ENCODE data around the gene SMYD3. TPM values are rescaled to one million over a fixed set of nuclear protein-coding genes. Genes with fewer than 3 reads are reported as not detected.
A peak's percentile ranks its signal among the peaks of the same experiment; 100 is the strongest.
"Not testable (repeated sequence)": the region's sequence is repeated elsewhere in the genome, so short reads cannot be mapped to it uniquely, and the experiment has no call there.

The SMYD3 gene
- total and polyA plus RNA-seq, 9 donors: 8.0 to 13.9 (median 9.6) TPM

GRCh38 chr1:246071981-246072380 lies 435.1 kb downstream of the SMYD3 start:
- H3K27ac ChIP-seq (ENCODE audit: low read length); H3K27me3 ChIP-seq (ENCODE audit: control insufficient read depth, insufficient read depth, low read length); H3K4me1 ChIP-seq (ENCODE audit: control insufficient read depth, insufficient read depth, low read length); H3K9me3 ChIP-seq (replicated peaks; ENCODE audit: control insufficient read depth, low read depth, low read length); H3K4me3 ChIP-seq (ENCODE audit: low read length); H3K36me3 ChIP-seq (ENCODE audit: control insufficient read depth, insufficient read depth, low read length); DNase-seq: not testable (repeated sequence)
- 31% methylated on average over 8 of the region's 15 CpGs for WGBS (ENCODE audit: insufficient coverage)

- not testable (repeated sequence) for H3K4me1 ChIP-seq (ENCODE audit: control insufficient read depth, insufficient read depth, low read length); H3K36me3 ChIP-seq (ENCODE audit: control insufficient read depth, insufficient read depth, low read length); H3K27ac ChIP-seq (ENCODE audit: low read length); H3K9me3 ChIP-seq (replicated peaks; ENCODE audit: control insufficient read depth, low read depth, low read length); H3K27me3 ChIP-seq (ENCODE audit: control insufficient read depth, insufficient read depth, low read length); H3K4me3 ChIP-seq (ENCODE audit: low read length)
- WGBS (ENCODE audit: insufficient coverage): 43% methylated on average over 7 of the region's 11 CpGs
- peak; percentile 13 for DNase-seq
Measured at GRCh38 chr1:246071561-246071960, 435.5 kb downstream of the SMYD3 start.

- DNase-seq: no peak
- H3K9me3 ChIP-seq (replicated peaks; ENCODE audit: control insufficient read depth, low read depth, low read length): no peaks in the 10 kb centered on the region
Measured at GRCh38 chr1:246069581-246069980, 437.5 kb downstream of the SMYD3 start.

GRCh38 chr1:246068619-246069509 lies 438.2 kb downstream of the SMYD3 start:
- H3K36me3 ChIP-seq (ENCODE audit: control insufficient read depth, insufficient read depth, low read length): no peaks in the 10 kb centered on the region
- H3K4me1 ChIP-seq (ENCODE audit: control insufficient read depth, insufficient read depth, low read length): no peaks in the 10 kb centered on the region
- no peaks in the 10 kb centered on the region for H3K27me3 ChIP-seq (ENCODE audit: control insufficient read depth, insufficient read depth, low read length)
- H3K9me3 ChIP-seq (replicated peaks; ENCODE audit: control insufficient read depth, low read depth, low read length): no peaks in the 10 kb centered on the region
- no peak for DNase-seq
- no peak overlapping the region for H3K27ac ChIP-seq (ENCODE audit: low read length)
- H3K4me3 ChIP-seq (ENCODE audit: low read length): no peak overlapping the region
- 90% methylated on average over 2 of the region's 7 CpGs for WGBS (ENCODE audit: insufficient coverage)

More at GRCh38 chr1:246069581-246069980, 437.5 kb downstream of the SMYD3 start:
- Histone ChIP-seq H3K4me1 (ENCODE audit: control insufficient read depth, insufficient read depth, low read length) (no peaks in the 10 kb centered on the region), H3K27me3 (ENCODE audit: control insufficient read depth, insufficient read depth, low read length) (no peaks in the 10 kb centered on the region), H3K27ac (ENCODE audit: low read length) (no peak overlapping the region), H3K4me3 (ENCODE audit: low read length) (no peak overlapping the region), H3K36me3 (ENCODE audit: control insufficient read depth, insufficient read depth, low read length) (no peaks in the 10 kb centered on the region)
- WGBS (ENCODE audit: insufficient coverage): no CpG with 5 or more reads among the region's 6 CpGs

GRCh38 chr1:246068217-246068512 lies 438.9 kb downstream of the SMYD3 start:
- no peak overlapping the region for H3K4me3 ChIP-seq (ENCODE audit: low read length)
- no CpG with 5 or more reads among the region's 3 CpGs for WGBS (ENCODE audit: insufficient coverage)
- no peak for DNase-seq
- H3K9me3 ChIP-seq (replicated peaks; ENCODE audit: control insufficient read depth, low read depth, low read length): no peaks in the 10 kb centered on the region
- H3K27me3 ChIP-seq (ENCODE audit: control insufficient read depth, insufficient read depth, low read length): no peaks in the 10 kb centered on the region
- no peaks in the 10 kb centered on the region for H3K36me3 ChIP-seq (ENCODE audit: control insufficient read depth, insufficient read depth, low read length)
- no peak overlapping the region for H3K27ac ChIP-seq (ENCODE audit: low read length)
- H3K4me1 ChIP-seq (ENCODE audit: control insufficient read depth, insufficient read depth, low read length): no peaks in the 10 kb centered on the region

GRCh38 chr1:246067432-246068216 lies 439.5 kb downstream of the SMYD3 start:
- 36% methylated on average over 9 of the region's 18 CpGs for WGBS (ENCODE audit: insufficient coverage)
- no peaks in the 10 kb centered on the region for H3K27me3 ChIP-seq (ENCODE audit: control insufficient read depth, insufficient read depth, low read length)
- H3K27ac ChIP-seq (ENCODE audit: low read length): no peak overlapping the region
- H3K4me3 ChIP-seq (ENCODE audit: low read length): no peak overlapping the region
- H3K36me3 ChIP-seq (ENCODE audit: control insufficient read depth, insufficient read depth, low read length): no peaks in the 10 kb centered on the region
- H3K9me3 ChIP-seq (replicated peaks; ENCODE audit: control insufficient read depth, low read depth, low read length): no peaks in the 10 kb centered on the region
- peak; percentile 44 for DNase-seq
- no peaks in the 10 kb centered on the region for H3K4me1 ChIP-seq (ENCODE audit: control insufficient read depth, insufficient read depth, low read length)

GRCh38 chr1:246066573-246066972 lies 440.5 kb downstream of the SMYD3 start:
- no peaks in the 10 kb centered on the region for H3K27me3 ChIP-seq (ENCODE audit: control insufficient read depth, insufficient read depth, low read length)
- no peaks in the 10 kb centered on the region for H3K36me3 ChIP-seq (ENCODE audit: control insufficient read depth, insufficient read depth, low read length)
- H3K27ac ChIP-seq (ENCODE audit: low read length): no peak overlapping the region
- no CpG with 5 or more reads among the region's 3 CpGs for WGBS (ENCODE audit: insufficient coverage)
- no peaks in the 10 kb centered on the region for H3K9me3 ChIP-seq (replicated peaks; ENCODE audit: control insufficient read depth, low read depth, low read length)
- H3K4me1 ChIP-seq (ENCODE audit: control insufficient read depth, insufficient read depth, low read length): no peaks in the 10 kb centered on the region
- H3K4me3 ChIP-seq (ENCODE audit: low read length): no peak overlapping the region
- no peak for DNase-seq

GRCh38 chr1:246065592-246065991 lies 441.5 kb downstream of the SMYD3 start:
- no peaks in the 10 kb centered on the region for H3K4me1 ChIP-seq (ENCODE audit: control insufficient read depth, insufficient read depth, low read length)
- H3K27ac ChIP-seq (ENCODE audit: low read length): no peak overlapping the region
- H3K27me3 ChIP-seq (ENCODE audit: control insufficient read depth, insufficient read depth, low read length): no peaks in the 10 kb centered on the region
- H3K9me3 ChIP-seq (replicated peaks; ENCODE audit: control insufficient read depth, low read depth, low read length): no peaks in the 10 kb centered on the region
- DNase-seq: no peak
- no CpG with 5 or more reads among the region's 3 CpGs for WGBS (ENCODE audit: insufficient coverage)
- no peaks in the 10 kb centered on the region for H3K36me3 ChIP-seq (ENCODE audit: control insufficient read depth, insufficient read depth, low read length)
- H3K4me3 ChIP-seq (ENCODE audit: low read length): no peak overlapping the region

- no peaks in the 10 kb centered on the region for H3K36me3 ChIP-seq (ENCODE audit: control insufficient read depth, insufficient read depth, low read length)
- DNase-seq: no peak
- no peak overlapping the region for H3K4me3 ChIP-seq (ENCODE audit: low read length)
- no peaks in the 10 kb centered on the region for H3K27me3 ChIP-seq (ENCODE audit: control insufficient read depth, insufficient read depth, low read length)
- no peaks in the 10 kb centered on the region for H3K9me3 ChIP-seq (replicated peaks; ENCODE audit: control insufficient read depth, low read depth, low read length)
- H3K27ac ChIP-seq (ENCODE audit: low read length): no peak overlapping the region
- 0% methylated on average over 1 of the region's 3 CpGs for WGBS (ENCODE audit: insufficient coverage)
- H3K4me1 ChIP-seq (ENCODE audit: control insufficient read depth, insufficient read depth, low read length): no peaks in the 10 kb centered on the region
Measured at GRCh38 chr1:246064891-246065290, 442.2 kb downstream of the SMYD3 start.

GRCh38 chr1:246063013-246063616 lies 444.0 kb downstream of the SMYD3 start:
- Histone ChIP-seq H3K27ac (ENCODE audit: low read length) (no peak overlapping the region), H3K9me3 (replicated peaks; ENCODE audit: control insufficient read depth, low read depth, low read length) (no peaks in the 10 kb centered on the region), H3K4me3 (ENCODE audit: low read length) (no peak overlapping the region), H3K27me3 (ENCODE audit: control insufficient read depth, insufficient read depth, low read length) (no peaks in the 10 kb centered on the region), H3K4me1 (ENCODE audit: control insufficient read depth, insufficient read depth, low read length) (no peaks in the 10 kb centered on the region), H3K36me3 (ENCODE audit: control insufficient read depth, insufficient read depth, low read length) (no peaks in the 10 kb centered on the region)
- DNase-seq: no peak
- WGBS (ENCODE audit: insufficient coverage): 81% methylated on average over 2 of the region's 5 CpGs
